ENCODE measurements around the gene MGAT1.
"Not testable (repeated sequence)": the region's sequence is repeated elsewhere in the genome, so short reads cannot be mapped to it uniquely, and the experiment has no call there.

The MGAT1 gene

GRCh38 chr5:180803181-180804128 lies 849 bp upstream of the MGAT1 start:
- peak; percentile 88 to 91 for DNase-seq

GRCh38 chr5:180801596-180802324 lies 846 bp downstream of the MGAT1 start:
- no peak for DNase-seq

GRCh38 chr5:180799902-180800801 lies 2.5 kb downstream of the MGAT1 start:
- DNase-seq = no peak

- no peak for DNase-seq
These were observed 3.4 kb downstream of the MGAT1 start for GRCh38 chr5:180799194-180799593.

GRCh38 chr5:180798193-180798592 lies 4.4 kb downstream of the MGAT1 start:
- DNase-seq = no peak

DNA sequence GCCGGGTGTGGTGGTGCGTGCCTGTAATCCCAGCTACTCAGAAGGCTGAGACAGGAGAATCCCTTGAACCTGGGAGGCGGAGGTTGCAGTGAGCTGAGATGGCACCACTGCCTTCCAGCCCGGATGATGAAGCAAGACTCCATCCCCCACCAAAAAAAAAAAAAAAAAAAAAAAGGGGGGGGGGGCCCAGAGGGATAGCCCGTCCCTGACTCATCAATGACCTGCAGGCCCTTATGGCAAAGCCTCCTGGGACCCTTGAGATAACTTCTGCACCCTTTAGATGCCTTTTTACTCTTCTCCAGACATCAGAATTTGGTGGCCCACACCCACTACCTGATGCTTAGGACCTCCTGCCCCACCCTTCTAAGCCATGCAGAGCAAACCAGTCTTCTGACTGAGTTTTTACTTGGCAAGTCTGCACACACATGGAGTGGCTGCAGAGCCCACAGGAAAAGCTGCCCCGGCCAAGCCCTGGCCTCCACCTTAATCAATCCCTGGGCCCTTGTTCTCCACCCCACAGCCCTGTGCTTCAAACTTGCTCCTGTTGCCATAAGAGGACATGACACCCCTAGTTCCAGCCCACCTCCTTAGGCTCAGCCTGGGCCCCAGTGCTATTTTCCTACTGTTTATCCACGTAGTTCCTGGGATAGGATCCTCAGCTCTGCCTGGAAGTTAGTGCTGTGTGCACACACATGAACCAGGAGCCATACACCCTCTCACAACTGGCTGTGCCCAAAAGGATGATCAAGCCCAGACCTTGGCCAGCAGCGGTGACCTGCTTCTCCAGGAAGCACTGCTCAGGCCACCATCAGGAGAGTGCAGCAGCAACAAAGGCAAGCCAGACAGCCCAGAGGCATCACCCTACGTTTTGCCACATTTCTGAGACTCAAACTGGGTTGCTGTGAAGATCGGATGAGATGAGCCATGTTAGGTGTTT lies 5.1 kb downstream of the MGAT1 start:
- DNase-seq = no peak

- DNase-seq = no peak
These were observed 6.8 kb downstream of the MGAT1 start for GRCh38 chr5:180795771-180796313.

- DNase-seq = no peak
These were observed 9.7 kb downstream of the MGAT1 start for GRCh38 chr5:180792965-180793287.

DNA sequence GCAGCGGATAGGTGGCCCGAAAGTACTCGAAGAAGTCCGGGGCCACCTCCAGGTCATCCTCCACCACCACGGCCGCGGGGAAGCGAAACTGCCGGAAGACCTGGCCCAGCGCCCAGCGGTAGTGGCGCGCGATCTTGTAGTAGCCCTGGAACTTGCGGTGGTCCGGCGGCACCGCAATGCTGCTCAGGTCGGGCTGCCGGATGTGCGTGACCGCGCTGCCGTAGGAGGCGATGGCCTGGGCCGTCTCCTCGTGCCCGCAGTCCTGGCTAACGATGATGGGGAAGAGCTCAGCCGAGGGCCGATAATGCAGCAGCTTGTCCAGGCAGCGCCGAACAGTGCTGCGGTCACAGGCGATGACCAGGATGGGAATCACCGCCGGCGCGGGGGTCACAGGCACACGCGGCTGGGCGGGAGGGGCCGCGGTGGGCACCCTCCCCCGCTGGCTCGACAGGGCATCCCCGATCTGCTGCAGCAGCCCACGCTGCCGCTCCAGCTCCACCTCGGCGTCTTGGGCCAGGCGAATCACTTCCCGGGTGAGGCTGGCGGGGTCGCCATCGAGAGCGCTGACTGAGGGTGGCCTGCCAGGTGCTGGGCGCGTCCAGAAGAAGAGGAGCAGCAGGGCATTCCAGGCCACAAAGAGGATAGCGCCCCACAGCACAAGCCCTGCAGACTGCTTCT lies 10.2 kb downstream of the MGAT1 start:
- DNase-seq = no peak

- DNase-seq = no peak
These were observed 10.9 kb downstream of the MGAT1 start for GRCh38 chr5:180791611-180792213.

- DNase-seq = no peak
These were observed 12.1 kb downstream of the MGAT1 start for GRCh38 chr5:180790524-180790923.

GRCh38 chr5:180790020-180790419 lies 12.6 kb downstream of the MGAT1 start:
- no peak for DNase-seq

DNA sequence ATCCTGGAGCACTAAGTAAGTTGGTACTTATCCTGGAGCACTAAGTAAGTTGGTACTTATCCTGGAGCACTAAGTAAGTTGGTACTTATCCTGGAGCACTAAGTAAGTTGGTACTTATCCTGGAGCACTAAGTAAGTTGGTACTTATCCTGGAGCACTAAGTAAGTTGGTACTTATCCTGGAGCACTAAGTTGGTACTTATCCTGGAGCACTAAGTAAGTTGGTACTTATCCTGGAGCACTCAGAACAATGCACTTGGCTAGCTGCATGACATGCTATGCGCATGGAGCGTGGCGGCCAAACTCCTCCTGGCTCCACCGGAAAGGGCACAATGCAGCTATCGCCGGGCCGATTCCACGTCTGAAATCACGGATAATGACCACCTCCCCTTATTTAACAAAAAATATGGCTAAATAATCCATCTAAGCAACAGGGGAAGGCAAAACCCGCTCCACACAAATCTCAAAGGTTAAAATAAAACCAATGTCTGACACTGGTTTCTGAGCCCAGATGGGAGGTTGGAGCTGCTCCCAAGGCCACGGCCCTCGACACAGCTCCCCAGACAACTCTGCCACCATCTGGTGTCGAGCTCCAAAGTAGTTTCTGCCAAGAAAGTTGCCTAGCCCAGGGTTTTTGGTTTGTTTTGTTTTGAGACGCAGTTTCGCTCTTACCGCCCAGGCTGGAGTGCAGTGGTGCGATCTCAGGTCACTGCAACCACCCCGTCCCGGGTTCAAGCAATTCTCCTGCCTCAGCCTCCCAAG lies 13.8 kb downstream of the MGAT1 start:
- not testable (repeated sequence) for DNase-seq

DNA sequence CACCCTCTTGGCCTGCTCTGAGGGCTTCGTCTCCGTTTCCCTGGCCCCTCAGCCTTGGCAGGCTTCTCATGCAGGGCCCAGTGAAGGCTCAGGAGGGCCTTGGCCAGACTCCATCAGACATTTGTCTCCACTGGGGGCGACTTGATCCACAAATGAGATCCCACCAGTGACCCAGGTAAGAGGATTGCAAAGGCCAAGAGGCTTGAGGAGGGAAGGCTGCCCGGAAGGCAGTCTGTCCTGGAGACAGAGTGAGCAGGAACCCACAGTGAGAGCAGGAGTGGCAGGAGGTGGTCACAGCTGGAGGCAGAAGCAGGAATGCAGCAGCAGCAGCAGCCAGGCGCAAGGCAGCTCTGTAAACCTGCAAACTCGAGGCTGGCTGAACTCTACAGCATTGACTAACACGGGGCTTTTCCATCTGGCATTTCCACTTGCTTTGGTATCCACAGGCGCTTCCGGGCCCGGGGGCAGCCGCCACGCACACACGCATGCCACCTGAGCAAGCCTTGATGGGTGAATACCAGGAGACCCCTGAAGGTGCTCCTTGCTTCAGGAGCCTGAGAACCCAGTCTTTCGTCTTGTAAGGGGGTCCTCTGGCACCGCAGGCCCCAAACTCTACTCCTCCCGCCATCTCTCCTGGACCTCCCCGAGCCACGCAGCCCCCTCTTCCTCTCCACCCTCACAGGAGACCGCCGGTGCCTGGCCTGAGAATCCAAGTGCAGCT lies 14.7 kb downstream of the MGAT1 start:
- no peak for DNase-seq

- no peak for DNase-seq
These were observed 15.8 kb downstream of the MGAT1 start for GRCh38 chr5:180786531-180787398.

GRCh38 chr5:180785794-180786221 lies 16.8 kb downstream of the MGAT1 start:
- DNase-seq = no peak

- DNase-seq = no peak
These were observed 17.4 kb downstream of the MGAT1 start for GRCh38 chr5:180785121-180785781.

All from activated CD4-positive, alpha-beta T cell treated with anti-CD3 and anti-CD28 coated beads, Interleukin-2, amount 50 U/mL, for 48 hours (primary cell).